NB4 (cell line): ENCODE results near the gene TIMM8A.

ENCODE experiments used
- CTCF ChIP-seq: IDR thresholded peaks from one replicate; pipeline ENCODE4 v1.5.1; 2012; ENCODE audit warnings: low read depth, low read length
- MYC ChIP-seq: IDR thresholded peaks from 2 replicates; pipeline ENCODE4 v1.6.1; 2011; ENCODE audit warnings: low read depth, low read length
- POLR2A ChIP-seq: IDR thresholded peaks from 2 replicates; pipeline ENCODE4 v1.6.1; 2011; ENCODE audit warnings: mild to moderate bottlenecking; ENCODE audit not compliant: insufficient read length; ENCODE audit errors: extremely low read depth
- TF ChIP-seq, protein P1 (sequence below): IDR thresholded peaks from 2 replicates; pipeline ENCODE4 v1.6.1; 2011; ENCODE audit warnings: low read depth, low read length

GRCh38 chrX:101368800-101369199 is 20.3 kb upstream of the TIMM8A start:
- no peak for TF ChIP-seq CTCF
- TF ChIP-seq POLR2A = no peak
- TF ChIP-seq MYC = no peak
- TF ChIP-seq, protein P1, sequence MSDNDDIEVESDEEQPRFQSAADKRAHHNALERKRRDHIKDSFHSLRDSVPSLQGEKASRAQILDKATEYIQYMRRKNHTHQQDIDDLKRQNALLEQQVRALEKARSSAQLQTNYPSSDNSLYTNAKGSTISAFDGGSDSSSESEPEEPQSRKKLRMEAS = no peak
